ENCODE results near the gene CLCN2. TPM values are rescaled to one million over a fixed set of nuclear protein-coding genes. Genes with fewer than 3 reads are reported as not detected.

CLCN2 gene
- total RNA-seq, 1 experiment from 2014 or later = 22.6 TPM

DNA sequence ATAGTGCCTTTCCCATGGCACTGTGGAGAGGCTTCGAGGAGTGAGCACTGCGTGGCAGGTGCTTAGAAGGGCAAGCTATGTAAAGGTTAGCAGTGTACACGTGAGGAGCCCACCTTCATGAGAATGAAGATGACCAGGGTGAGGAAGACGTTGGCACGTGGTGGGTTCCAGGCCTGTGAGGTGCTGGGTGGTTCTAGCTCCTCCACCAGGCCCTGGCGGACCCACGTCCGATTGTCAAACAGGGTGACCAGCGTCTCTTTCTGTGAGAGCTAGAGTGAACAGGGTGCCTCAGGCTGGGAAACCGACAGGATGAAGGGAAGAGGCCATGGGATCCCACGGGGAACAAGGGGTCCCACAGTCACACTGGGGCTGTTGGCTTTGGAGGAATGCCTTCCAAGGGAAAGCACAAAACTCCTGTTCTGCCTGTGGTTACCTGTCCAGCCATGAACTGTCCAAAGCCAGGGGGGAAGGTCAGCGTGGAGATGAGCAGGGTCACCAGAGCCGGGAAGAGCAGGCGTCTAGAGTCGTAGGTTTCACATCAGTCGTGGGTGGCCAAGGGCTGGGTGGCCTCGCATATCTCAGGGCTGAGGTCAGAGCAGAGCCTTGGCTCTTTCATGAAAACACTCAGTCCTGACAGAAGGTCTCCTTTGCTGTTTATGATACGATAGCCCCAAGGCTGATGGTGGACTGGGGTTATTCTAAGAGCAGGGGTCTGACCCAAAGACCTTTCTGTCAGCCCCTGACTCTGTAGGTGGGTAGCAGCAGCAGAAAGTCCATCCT, 6.0 kb downstream of the CLCN2 start (continued):
- TF ChIP-seq, protein P1, sequence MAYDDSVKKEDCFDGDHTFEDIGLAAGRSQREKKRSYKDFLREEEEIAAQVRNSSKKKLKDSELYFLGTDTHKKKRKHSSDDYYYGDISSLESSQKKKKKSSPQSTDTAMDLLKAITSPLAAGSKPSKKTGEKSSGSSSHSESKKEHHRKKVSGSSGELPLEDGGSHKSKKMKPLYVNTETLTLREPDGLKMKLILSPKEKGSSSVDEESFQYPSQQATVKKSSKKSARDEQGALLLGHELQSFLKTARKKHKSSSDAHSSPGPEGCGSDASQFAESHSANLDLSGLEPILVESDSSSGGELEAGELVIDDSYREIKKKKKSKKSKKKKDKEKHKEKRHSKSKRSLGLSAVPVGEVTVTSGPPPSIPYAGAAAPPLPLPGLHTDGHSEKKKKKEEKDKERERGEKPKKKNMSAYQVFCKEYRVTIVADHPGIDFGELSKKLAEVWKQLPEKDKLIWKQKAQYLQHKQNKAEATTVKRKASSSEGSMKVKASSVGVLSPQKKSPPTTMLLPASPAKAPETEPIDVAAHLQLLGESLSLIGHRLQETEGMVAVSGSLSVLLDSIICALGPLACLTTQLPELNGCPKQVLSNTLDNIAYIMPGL (CRISPR knock-in tag; IDR thresholded peaks at IDR 0.05) = no peak
- no peak for TF ChIP-seq ZNF219 (CRISPR knock-in tag; IDR thresholded peaks at IDR 0.05; ENCODE audit: borderline replicate concordance)
- TF ChIP-seq, protein P2, sequence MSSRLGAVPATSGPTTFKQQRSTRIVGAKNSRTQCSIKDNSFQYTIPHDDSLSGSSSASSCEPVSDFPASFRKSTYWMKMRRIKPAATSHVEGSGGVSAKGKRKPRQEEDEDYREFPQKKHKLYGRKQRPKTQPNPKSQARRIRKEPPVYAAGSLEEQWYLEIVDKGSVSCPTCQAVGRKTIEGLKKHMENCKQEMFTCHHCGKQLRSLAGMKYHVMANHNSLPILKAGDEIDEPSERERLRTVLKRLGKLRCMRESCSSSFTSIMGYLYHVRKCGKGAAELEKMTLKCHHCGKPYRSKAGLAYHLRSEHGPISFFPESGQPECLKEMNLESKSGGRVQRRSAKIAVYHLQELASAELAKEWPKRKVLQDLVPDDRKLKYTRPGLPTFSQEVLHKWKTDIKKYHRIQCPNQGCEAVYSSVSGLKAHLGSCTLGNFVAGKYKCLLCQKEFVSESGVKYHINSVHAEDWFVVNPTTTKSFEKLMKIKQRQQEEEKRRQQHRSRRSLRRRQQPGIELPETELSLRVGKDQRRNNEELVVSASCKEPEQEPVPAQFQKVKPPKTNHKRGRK (CRISPR knock-in tag; IDR thresholded peaks at IDR 0.05; ENCODE audit: borderline replicate concordance) = no peak
- no peak for TF ChIP-seq ZNF423 (CRISPR knock-in tag; IDR thresholded peaks at IDR 0.05)
- TF ChIP-seq SMAD4 (CRISPR knock-in tag; IDR thresholded peaks at IDR 0.05) = no peak

DNA sequence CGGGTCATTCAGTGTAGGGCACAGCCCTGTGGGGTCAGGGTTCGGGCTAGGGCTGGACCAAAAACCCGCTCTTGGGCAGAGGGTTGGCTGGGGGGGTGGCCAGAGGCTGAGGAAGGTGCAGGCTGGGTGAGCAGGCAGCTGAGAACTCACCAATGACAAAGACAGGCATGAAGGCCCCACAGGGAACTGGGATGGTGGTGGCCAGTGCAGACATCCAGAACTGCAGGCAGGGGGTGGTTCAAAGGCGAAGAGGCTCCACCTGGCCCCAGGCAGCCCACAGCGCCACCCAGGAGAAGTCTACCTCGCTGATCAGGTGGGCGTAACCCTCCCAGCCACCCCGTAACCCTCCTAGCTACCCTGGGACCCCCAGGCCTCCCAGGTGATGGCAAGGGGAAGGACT, 6.7 kb downstream of the CLCN2 start:
- CTCF ChIA-PET = interaction anchor here (0.7 to 2.6 kb wide), 9 partner anchors 9 to 207 kb away, joined by 3 to 18 read pairs (median 4); partner anchors contain the start of gene EPHB3
- no peaks in the 10 kb centered on the region for H3K9me3 Mint-ChIP-seq
- H3K36me3 Mint-ChIP-seq = peaks cover 17% of the 10 kb centered on the region
- no peak overlapping the region for H3K27ac Mint-ChIP-seq
- TF ChIP-seq NR2C2 (CRISPR knock-in tag; IDR thresholded peaks at IDR 0.05) (no peak), ZNF423 (CRISPR knock-in tag; IDR thresholded peaks at IDR 0.05) (no peak), MXD4 (CRISPR knock-in tag; IDR thresholded peaks at IDR 0.05; ENCODE audit: borderline replicate concordance) (no peak), CBFB (CRISPR knock-in tag; IDR thresholded peaks at IDR 0.05; ENCODE audit: low read depth) (no peak), TEAD4 (CRISPR knock-in tag; IDR thresholded peaks at IDR 0.05) (no peak), SMAD4 (CRISPR knock-in tag; IDR thresholded peaks at IDR 0.05) (no peak), ZNF263 (CRISPR knock-in tag; IDR thresholded peaks at IDR 0.05; ENCODE audit: low read depth) (no peak)
- TF ChIP-seq, protein P3, sequence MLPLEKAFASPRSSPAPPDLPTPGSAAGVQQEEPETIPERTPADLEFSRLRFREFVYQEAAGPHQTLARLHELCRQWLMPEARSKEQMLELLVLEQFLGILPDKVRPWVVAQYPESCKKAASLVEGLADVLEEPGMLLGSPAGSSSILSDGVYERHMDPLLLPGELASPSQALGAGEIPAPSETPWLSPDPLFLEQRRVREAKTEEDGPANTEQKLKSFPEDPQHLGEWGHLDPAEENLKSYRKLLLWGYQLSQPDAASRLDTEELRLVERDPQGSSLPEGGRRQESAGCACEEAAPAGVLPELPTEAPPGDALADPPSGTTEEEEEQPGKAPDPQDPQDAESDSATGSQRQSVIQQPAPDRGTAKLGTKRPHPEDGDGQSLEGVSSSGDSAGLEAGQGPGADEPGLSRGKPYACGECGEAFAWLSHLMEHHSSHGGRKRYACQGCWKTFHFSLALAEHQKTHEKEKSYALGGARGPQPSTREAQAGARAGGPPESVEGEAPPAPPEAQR (CRISPR knock-in tag; IDR thresholded peaks at IDR 0.05) = no peak
- TF ChIP-seq, protein P4, sequence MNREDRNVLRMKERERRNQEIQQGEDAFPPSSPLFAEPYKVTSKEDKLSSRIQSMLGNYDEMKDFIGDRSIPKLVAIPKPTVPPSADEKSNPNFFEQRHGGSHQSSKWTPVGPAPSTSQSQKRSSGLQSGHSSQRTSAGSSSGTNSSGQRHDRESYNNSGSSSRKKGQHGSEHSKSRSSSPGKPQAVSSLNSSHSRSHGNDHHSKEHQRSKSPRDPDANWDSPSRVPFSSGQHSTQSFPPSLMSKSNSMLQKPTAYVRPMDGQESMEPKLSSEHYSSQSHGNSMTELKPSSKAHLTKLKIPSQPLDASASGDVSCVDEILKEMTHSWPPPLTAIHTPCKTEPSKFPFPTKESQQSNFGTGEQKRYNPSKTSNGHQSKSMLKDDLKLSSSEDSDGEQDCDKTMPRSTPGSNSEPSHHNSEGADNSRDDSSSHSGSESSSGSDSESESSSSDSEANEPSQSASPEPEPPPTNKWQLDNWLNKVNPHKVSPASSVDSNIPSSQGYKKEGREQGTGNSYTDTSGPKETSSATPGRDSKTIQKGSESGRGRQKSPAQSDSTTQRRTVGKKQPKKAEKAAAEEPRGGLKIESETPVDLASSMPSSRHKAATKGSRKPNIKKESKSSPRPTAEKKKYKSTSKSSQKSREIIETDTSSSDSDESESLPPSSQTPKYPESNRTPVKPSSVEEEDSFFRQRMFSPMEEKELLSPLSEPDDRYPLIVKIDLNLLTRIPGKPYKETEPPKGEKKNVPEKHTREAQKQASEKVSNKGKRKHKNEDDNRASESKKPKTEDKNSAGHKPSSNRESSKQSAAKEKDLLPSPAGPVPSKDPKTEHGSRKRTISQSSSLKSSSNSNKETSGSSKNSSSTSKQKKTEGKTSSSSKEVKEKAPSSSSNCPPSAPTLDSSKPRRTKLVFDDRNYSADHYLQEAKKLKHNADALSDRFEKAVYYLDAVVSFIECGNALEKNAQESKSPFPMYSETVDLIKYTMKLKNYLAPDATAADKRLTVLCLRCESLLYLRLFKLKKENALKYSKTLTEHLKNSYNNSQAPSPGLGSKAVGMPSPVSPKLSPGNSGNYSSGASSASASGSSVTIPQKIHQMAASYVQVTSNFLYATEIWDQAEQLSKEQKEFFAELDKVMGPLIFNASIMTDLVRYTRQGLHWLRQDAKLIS (CRISPR knock-in tag; IDR thresholded peaks at IDR 0.05; ENCODE audit: borderline replicate concordance) = no peak
- TF ChIP-seq, protein P5, sequence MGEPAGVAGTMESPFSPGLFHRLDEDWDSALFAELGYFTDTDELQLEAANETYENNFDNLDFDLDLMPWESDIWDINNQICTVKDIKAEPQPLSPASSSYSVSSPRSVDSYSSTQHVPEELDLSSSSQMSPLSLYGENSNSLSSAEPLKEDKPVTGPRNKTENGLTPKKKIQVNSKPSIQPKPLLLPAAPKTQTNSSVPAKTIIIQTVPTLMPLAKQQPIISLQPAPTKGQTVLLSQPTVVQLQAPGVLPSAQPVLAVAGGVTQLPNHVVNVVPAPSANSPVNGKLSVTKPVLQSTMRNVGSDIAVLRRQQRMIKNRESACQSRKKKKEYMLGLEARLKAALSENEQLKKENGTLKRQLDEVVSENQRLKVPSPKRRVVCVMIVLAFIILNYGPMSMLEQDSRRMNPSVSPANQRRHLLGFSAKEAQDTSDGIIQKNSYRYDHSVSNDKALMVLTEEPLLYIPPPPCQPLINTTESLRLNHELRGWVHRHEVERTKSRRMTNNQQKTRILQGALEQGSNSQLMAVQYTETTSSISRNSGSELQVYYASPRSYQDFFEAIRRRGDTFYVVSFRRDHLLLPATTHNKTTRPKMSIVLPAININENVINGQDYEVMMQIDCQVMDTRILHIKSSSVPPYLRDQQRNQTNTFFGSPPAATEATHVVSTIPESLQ (CRISPR knock-in tag; IDR thresholded peaks at IDR 0.05) = no peak
- DNase-seq (ENCODE audit: low spot score) (no peak), ATAC-seq (peak; percentile 7; the same call in 1 of the 2 replicates)
- POLR2A ChIA-PET = no interaction called here
- H3K4me3 Mint-ChIP-seq = no peak overlapping the region
- H3K27me3 Mint-ChIP-seq (ENCODE audit: low read depth) = no peaks in the 10 kb centered on the region
- peaks cover 13% of the 10 kb centered on the region for H3K4me1 Mint-ChIP-seq
